ENCODE measurements around the gene SUN2.

The SUN2 gene

DNA sequence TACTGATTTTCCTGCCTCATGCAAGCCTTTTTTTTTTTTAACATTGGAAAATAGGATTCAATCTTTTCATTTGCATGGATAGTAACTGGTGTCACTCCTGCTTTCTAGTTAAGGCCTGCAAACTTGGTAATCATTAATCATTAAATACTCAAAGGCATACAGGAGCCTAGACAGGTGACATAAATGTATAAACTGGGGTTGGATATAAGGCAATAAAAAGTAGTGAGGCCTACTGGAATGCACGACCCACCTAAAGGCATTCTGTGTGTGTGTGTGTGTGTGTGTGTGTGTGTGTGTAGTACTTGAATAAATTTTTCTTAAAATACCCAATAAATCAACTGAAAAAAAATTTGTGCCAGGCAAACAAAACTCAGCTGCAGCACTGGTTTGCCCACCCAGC lies 66.1 kb downstream of the SUN2 start:
- DNase-seq = no peak

DNA sequence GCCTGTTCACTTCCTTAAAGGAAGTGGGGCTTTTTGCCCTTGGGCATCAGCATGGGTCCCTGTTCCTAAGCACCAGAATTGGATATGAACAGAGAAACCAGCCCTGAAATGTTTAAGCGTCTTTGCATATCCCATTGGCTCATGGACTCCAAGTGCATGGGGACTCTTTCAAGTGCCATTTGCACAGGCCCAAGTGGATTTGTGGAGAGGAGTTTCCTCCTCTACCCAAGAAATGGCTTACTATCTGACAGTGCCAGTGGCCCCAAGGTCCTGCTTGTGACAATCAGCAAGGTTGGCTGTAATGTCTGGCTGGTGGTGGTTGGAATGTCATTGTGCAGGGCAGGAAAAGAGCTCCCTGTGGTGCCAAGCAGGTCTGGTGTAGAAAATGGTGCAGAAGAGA lies 70.0 kb downstream of the SUN2 start:
- DNase-seq = no peak

- DNase-seq = no peak
Measured at GRCh38 chr22:38684895-38685294, 70.9 kb downstream of the SUN2 start.

All from right forelimb (tissue), 1 donor.